Neuronal stem cell (in vitro differentiated cells): ENCODE results near the gene MAST4.
A peak's percentile ranks its signal among the peaks of the same experiment; 100 is the strongest.

Source experiments
- DNase-seq: peaks from one replicate; pipeline ENCODE4 v3.0.0-alpha.2; 2013; ENCODE audit warnings: low spot score
- H2AFZ ChIP-seq: one replicate; pipeline ENCODE4 v1.6.1; 2013; ENCODE audit warnings: mild to moderate bottlenecking, low read length, inconsistent platforms
- H2AK5ac ChIP-seq: 2 replicates; pipeline ENCODE4 v1.6.1; 2013; ENCODE audit warnings: low read depth, mild to moderate bottlenecking, inconsistent platforms, low read length, moderate library complexity, mixed read lengths
- H2BK120ac ChIP-seq: 2 replicates; pipeline ENCODE4 v1.6.1; 2013; ENCODE audit warnings: low read depth, mild to moderate bottlenecking, inconsistent platforms, low read length, moderate library complexity, mixed read lengths
- H2BK12ac ChIP-seq: one replicate; pipeline ENCODE4 v1.6.1; 2013; ENCODE audit warnings: low read length, inconsistent platforms
- H2BK15ac ChIP-seq: 2 replicates; pipeline ENCODE4 v1.6.1; 2013; ENCODE audit warnings: mild to moderate bottlenecking, low read length, inconsistent platforms, mixed read lengths
- H2BK5ac ChIP-seq: one replicate; pipeline ENCODE4 v1.6.1; 2013; ENCODE audit warnings: inconsistent platforms, mild to moderate bottlenecking, low read length, moderate library complexity
- H3K14ac ChIP-seq: one replicate; pipeline ENCODE4 v1.6.1; 2013; ENCODE audit warnings: low read length, inconsistent platforms
- H3K18ac ChIP-seq: 2 replicates; pipeline ENCODE4 v1.6.1; 2013; ENCODE audit warnings: low read length, inconsistent platforms
- H3K23ac ChIP-seq: 2 replicates; pipeline ENCODE4 v1.6.1; 2013; ENCODE audit warnings: low read depth, mild to moderate bottlenecking, mixed read lengths, low read length, inconsistent platforms; ENCODE audit not compliant: poor library complexity
- H3K27ac ChIP-seq: replicated peaks from 3 replicates; pipeline ENCODE4 v1.5.1; 2013; ENCODE audit warnings: low read length, inconsistent platforms
- H3K27me3 ChIP-seq, 3 experiments: 2 replicates each; pipeline ENCODE4 v1.6.1; 2013; ENCODE audit warnings: low read length in 3 of 3, mild to moderate bottlenecking in 2 of 3, inconsistent platforms in 1 of 3, low read depth in 1 of 3, mixed read lengths in 1 of 3, moderate library complexity in 1 of 3; ENCODE audit not compliant: control insufficient read depth in 3 of 3, insufficient read depth in 3 of 3
- H3K36me3 ChIP-seq, 2 donors: replicated peaks in 1 of 2; 2 replicates each; pipeline ENCODE4 v1.6.1; 2013; ENCODE audit warnings: low read length in 2 of 2; ENCODE audit not compliant: control insufficient read depth in 2 of 2, insufficient read depth in 2 of 2
- H3K4ac ChIP-seq: 2 replicates; pipeline ENCODE4 v1.6.1; 2013; ENCODE audit warnings: inconsistent platforms, mild to moderate bottlenecking, low read length, moderate library complexity
- H3K4me1 ChIP-seq, 2 donors: 1 replicate in 1 of 2; 2 replicates in 1 of 2; pipeline ENCODE4 v1.6.1; 2013; ENCODE audit warnings: low read length in 2 of 2, low read depth in 1 of 2; ENCODE audit not compliant: control insufficient read depth in 2 of 2, insufficient read depth in 1 of 2
- H3K4me2 ChIP-seq: one replicate; pipeline ENCODE4 v1.6.1; 2013; ENCODE audit warnings: mild to moderate bottlenecking, low read length, inconsistent platforms; ENCODE audit not compliant: insufficient read depth, poor library complexity, severe bottlenecking
- H3K4me3 ChIP-seq, 2 donors: 2 replicates each; pipeline ENCODE4 v1.5.1; 2013; ENCODE audit warnings: low read length in 2 of 2, mild to moderate bottlenecking in 2 of 2, inconsistent platforms in 1 of 2, moderate library complexity in 1 of 2
- H3K79me1 ChIP-seq: one replicate; pipeline ENCODE4 v1.6.1; 2013; ENCODE audit warnings: low read depth, mild to moderate bottlenecking, inconsistent platforms, low read length, moderate library complexity
- H3K9ac ChIP-seq: one replicate; pipeline ENCODE4 v1.6.1; 2013; ENCODE audit warnings: mild to moderate bottlenecking, low read depth, low read length, inconsistent platforms; ENCODE audit not compliant: poor library complexity
- H3K9me3 ChIP-seq, 2 donors: replicated peaks in 1 of 2; 2 replicates each; pipeline versions ENCODE3 to v1.6.1; 2013; ENCODE audit warnings: low read length in 2 of 2, mild to moderate bottlenecking in 2 of 2, inconsistent platforms in 1 of 2, low read depth in 1 of 2, mixed read lengths in 1 of 2, moderate library complexity in 1 of 2; ENCODE audit not compliant: control insufficient read depth in 2 of 2, insufficient read depth in 1 of 2
- H4K8ac ChIP-seq: one replicate; pipeline ENCODE4 v1.6.1; 2013; ENCODE audit warnings: low read depth, mild to moderate bottlenecking, inconsistent platforms, low read length, moderate library complexity
- H4K91ac ChIP-seq: one replicate; pipeline ENCODE4 v1.6.1; 2013; ENCODE audit warnings: low read length, low read depth, mild to moderate bottlenecking, inconsistent platforms; ENCODE audit not compliant: poor library complexity
- WGBS, 2 donors: extraction: QIAGEN DNeasy Blood & Tissue Kit; methylation state at CpG; one replicate each; pipeline ENCODE4 v1.1.7; 2013; ENCODE audit warnings: missing lambda C conversion rate in 2 of 2, mixed read lengths in 1 of 2; ENCODE audit not compliant: insufficient read length in 2 of 2, insufficient replicate concordance in 1 of 2; ENCODE audit errors: extremely low coverage in 2 of 2; 5-methylcytosine and 5-hydroxymethylcytosine counted together

Gene MAST4

GRCh38 chr5:67164856-67165525 is 568.8 kb downstream of the MAST4 start:
- Histone ChIP-seq H3K27ac (no peak overlapping the region), H3K27me3 (no peaks in the 10 kb centered on the region), H3K4me2 (no peak overlapping the region), H3K18ac (no peak overlapping the region), H3K23ac (no peak overlapping the region), H2BK12ac (no peak overlapping the region), H2AK5ac (peak overlapping the region; percentile 78), H3K9ac (no peak overlapping the region), H2BK15ac (peak overlapping the region; percentile 82), H4K91ac (no peak overlapping the region), H3K9me3 (no peaks in the 10 kb centered on the region), H3K79me1 (no peaks in the 10 kb centered on the region), H3K4me1 (peaks cover 0 to 12% of the 10 kb centered on the region in 2 donors), H3K4me3 (no peak overlapping the region), H2BK120ac (no peak overlapping the region), H3K4ac (no peak overlapping the region), H3K36me3 (peaks cover 0 to 39% of the 10 kb centered on the region in 2 donors), H2AFZ (no peak overlapping the region), H3K14ac (no peak overlapping the region), H4K8ac (no peak overlapping the region), H2BK5ac (peak overlapping the region; percentile 43)
- no CpG with 5 or more reads among the region's 17 CpGs for WGBS, 2 donors
- no peak for DNase-seq

GRCh38 chr5:67165526-67166459 is 569.6 kb downstream of the MAST4 start:
- H2BK5ac ChIP-seq, result peak overlapping the region; percentile 43
- H3K4me2 ChIP-seq, result peak overlapping the region; percentile 36
- WGBS, 2 donors, result no CpG with 5 or more reads among the region's 36 CpGs
- H3K79me1 ChIP-seq, result no peaks in the 10 kb centered on the region
- H2AFZ ChIP-seq, result peak overlapping the region; percentile 32
- H3K4me1 ChIP-seq, result peaks cover 0 to 12% of the 10 kb centered on the region in 2 donors
- peak overlapping the region; percentile 1 for H2BK120ac ChIP-seq
- no peak overlapping the region for H4K91ac ChIP-seq
- H3K4ac ChIP-seq, result no peak overlapping the region
- no peak overlapping the region for H2BK12ac ChIP-seq
- peak overlapping the region; percentile 71 for H3K27ac ChIP-seq
- H2AK5ac ChIP-seq, result no peak overlapping the region
- peaks cover 0 to 39% of the 10 kb centered on the region in 2 donors for H3K36me3 ChIP-seq
- peak overlapping the region; percentile 70 for H4K8ac ChIP-seq
- no peak overlapping the region for H3K14ac ChIP-seq
- peak overlapping the region; percentile 89 for H3K18ac ChIP-seq
- H3K23ac ChIP-seq, result no peak overlapping the region
- no peak overlapping the region for H3K4me3 ChIP-seq
- no peaks in the 10 kb centered on the region for H3K27me3 ChIP-seq
- no peak overlapping the region for H2BK15ac ChIP-seq
- H3K9ac ChIP-seq, result no peak overlapping the region
- peak; percentile 79 for DNase-seq
- no peaks in the 10 kb centered on the region for H3K9me3 ChIP-seq

GRCh38 chr5:67166460-67167285 is 570.5 kb downstream of the MAST4 start:
- H3K79me1 ChIP-seq, result no peaks in the 10 kb centered on the region
- H2BK5ac ChIP-seq, result peak overlapping the region; percentile 18
- H3K4me1 ChIP-seq, result peaks cover 0 to 12% of the 10 kb centered on the region in 2 donors
- H3K18ac ChIP-seq, result peak overlapping the region; percentile 4
- H2AFZ ChIP-seq, result peak overlapping the region; percentile 32
- no peak overlapping the region for H3K9ac ChIP-seq
- no peak overlapping the region for H2BK12ac ChIP-seq
- no peaks in the 10 kb centered on the region for H3K27me3 ChIP-seq
- H3K4ac ChIP-seq, result no peak overlapping the region
- H3K4me2 ChIP-seq, result peak overlapping the region; percentile 36
- peak overlapping the region; percentile 71 for H3K27ac ChIP-seq
- no peak for DNase-seq
- H3K36me3 ChIP-seq, result peaks cover 0 to 37% of the 10 kb centered on the region in 2 donors
- peak overlapping the region; percentile 29 for H2AK5ac ChIP-seq
- H3K4me3 ChIP-seq, result no peak overlapping the region
- H2BK120ac ChIP-seq, result no peak overlapping the region
- H3K23ac ChIP-seq, result no peak overlapping the region
- H3K9me3 ChIP-seq, result no peaks in the 10 kb centered on the region
- peak overlapping the region; percentile 52 for H2BK15ac ChIP-seq
- H3K14ac ChIP-seq, result no peak overlapping the region
- peak overlapping the region; percentile 44 for H4K8ac ChIP-seq
- H4K91ac ChIP-seq, result no peak overlapping the region
- no CpG with 5 or more reads among the region's 31 CpGs for WGBS, 2 donors
